ENCODE data around the gene HPSE2.
"Not testable (repeated sequence)": the region's sequence is repeated elsewhere in the genome, so short reads cannot be mapped to it uniquely, and the experiment has no call there.

HPSE2 gene

GRCh38 chr10:98919899-98920298, 315.8 kb downstream of the HPSE2 start:
- no peak for DNase-seq (ENCODE audit: low spot score)

- no peak for DNase-seq (ENCODE audit: low spot score)
Observed at GRCh38 chr10:98917828-98918227, 317.8 kb downstream of the HPSE2 start.

- no peak for DNase-seq (ENCODE audit: low spot score)
Observed at GRCh38 chr10:98916526-98917125, 319.0 kb downstream of the HPSE2 start.

GRCh38 chr10:98915911-98916310, 319.7 kb downstream of the HPSE2 start:
- no peak for DNase-seq (ENCODE audit: low spot score)

GRCh38 chr10:98910546-98910945, 325.1 kb downstream of the HPSE2 start:
- DNase-seq (ENCODE audit: low spot score): no peak

GRCh38 chr10:98910048-98910447, 325.6 kb downstream of the HPSE2 start:
- DNase-seq (ENCODE audit: low spot score): no peak

GRCh38 chr10:98908868-98909267, 326.8 kb downstream of the HPSE2 start:
- no peak for DNase-seq (ENCODE audit: low spot score)

- not testable (repeated sequence) for DNase-seq (ENCODE audit: low spot score)
Observed at GRCh38 chr10:98908247-98908646, 327.4 kb downstream of the HPSE2 start.

- DNase-seq (ENCODE audit: low spot score): no peak
Observed at GRCh38 chr10:98901441-98902110, 334.1 kb downstream of the HPSE2 start.

- DNase-seq (ENCODE audit: low spot score): no peak
Observed at GRCh38 chr10:98899018-98899417, 336.6 kb downstream of the HPSE2 start.

GRCh38 chr10:98892523-98892922, 343.1 kb downstream of the HPSE2 start:
- no peak for DNase-seq (ENCODE audit: low spot score)

- no peak for DNase-seq (ENCODE audit: low spot score)
Observed at GRCh38 chr10:98886686-98887085, 349.0 kb downstream of the HPSE2 start.

GRCh38 chr10:98885378-98885777, 350.3 kb downstream of the HPSE2 start:
- DNase-seq (ENCODE audit: low spot score): no peak

- DNase-seq (ENCODE audit: low spot score): no peak
Observed at GRCh38 chr10:98881789-98882188, 353.9 kb downstream of the HPSE2 start.

GRCh38 chr10:98880971-98881370, 354.7 kb downstream of the HPSE2 start:
- DNase-seq (ENCODE audit: low spot score): no peak

- no peak for DNase-seq (ENCODE audit: low spot score)
Observed at GRCh38 chr10:98878921-98879320, 356.7 kb downstream of the HPSE2 start.

- DNase-seq (ENCODE audit: low spot score): no peak
Observed at GRCh38 chr10:98878418-98878817, 357.2 kb downstream of the HPSE2 start.

GRCh38 chr10:98861962-98862361, 373.7 kb downstream of the HPSE2 start:
- no peak for DNase-seq (ENCODE audit: low spot score)

- no peak for DNase-seq (ENCODE audit: low spot score)
Observed at GRCh38 chr10:98858525-98858924, 377.1 kb downstream of the HPSE2 start.

- no peak for DNase-seq (ENCODE audit: low spot score)
Observed at GRCh38 chr10:98855403-98856189, 380.1 kb downstream of the HPSE2 start.

GRCh38 chr10:98852686-98853085, 383.0 kb downstream of the HPSE2 start:
- no peak for DNase-seq (ENCODE audit: low spot score)

- DNase-seq (ENCODE audit: low spot score): no peak
Observed at GRCh38 chr10:98848361-98848760, 387.3 kb downstream of the HPSE2 start.

- DNase-seq (ENCODE audit: low spot score): no peak
Observed at GRCh38 chr10:98846787-98847186, 388.9 kb downstream of the HPSE2 start.
